Measurements from ENCODE around the gene FBXW5.

FBXW5 gene

GRCh38 chr9:136906266-136906665 is 38.3 kb downstream of the FBXW5 start:
- no peak for DNase-seq (ENCODE audit: low read depth)

- DNase-seq (ENCODE audit: low read depth), result no peak
Measured at GRCh38 chr9:136903041-136903554, 41.4 kb downstream of the FBXW5 start.

DNA sequence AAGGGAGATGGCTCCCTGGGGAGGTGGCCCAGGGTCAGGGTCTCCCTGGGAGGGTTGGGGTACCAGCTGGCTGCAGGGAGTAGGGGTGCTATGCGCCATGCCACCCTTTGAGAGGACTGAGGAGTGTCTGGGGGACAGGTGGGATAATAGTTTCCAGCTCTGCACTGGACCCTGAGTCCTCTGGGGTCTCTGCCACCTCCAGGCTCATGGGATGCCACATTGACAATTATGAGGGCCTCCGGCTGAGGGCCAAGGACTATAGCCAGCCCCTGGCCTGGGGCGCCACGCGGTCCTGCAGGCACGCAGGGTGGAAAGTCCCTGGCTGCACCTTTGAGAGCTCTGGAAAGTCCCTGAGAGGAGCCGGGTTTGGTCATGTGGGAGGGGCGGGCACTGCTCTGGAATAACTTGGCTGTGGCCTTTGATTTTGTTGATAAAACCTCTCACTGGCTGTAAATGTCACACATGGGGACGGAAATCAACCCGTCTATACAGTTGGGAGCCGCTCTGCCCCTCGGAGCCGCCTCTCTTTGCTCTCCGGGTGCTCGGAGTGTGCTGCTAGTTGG is 42.2 kb downstream of the FBXW5 start:
- DNase-seq (ENCODE audit: low read depth), result peak; percentile 82

- DNase-seq (ENCODE audit: low read depth), result peak; percentile 68
Measured at GRCh38 chr9:136901516-136902258, 42.9 kb downstream of the FBXW5 start.

DNA sequence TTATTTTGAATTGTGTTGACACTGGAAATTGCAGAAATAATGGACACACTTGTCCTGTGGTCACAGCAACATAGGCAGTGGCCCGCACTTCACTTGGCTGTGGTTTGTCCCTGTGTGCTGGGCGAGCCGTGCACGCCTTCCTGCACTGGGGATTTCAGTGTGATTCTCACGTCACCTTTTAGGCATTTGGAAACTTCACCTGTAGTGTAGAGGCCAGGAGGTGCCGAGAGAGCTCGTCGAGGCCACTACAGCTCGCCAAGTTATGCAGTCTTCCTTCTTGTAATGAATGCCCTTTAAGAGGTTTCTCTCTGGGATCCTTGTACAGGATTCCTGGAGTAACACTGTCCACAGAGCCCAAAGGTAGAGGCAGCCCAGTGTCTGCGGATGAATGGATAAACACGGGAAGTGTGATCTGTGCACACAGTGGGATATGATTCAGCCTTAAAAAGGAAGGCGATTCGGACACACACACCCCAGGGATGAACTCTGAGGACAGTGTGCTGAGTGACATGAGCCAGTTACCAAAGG is 43.5 kb downstream of the FBXW5 start:
- no peak for DNase-seq (ENCODE audit: low read depth)

DNA sequence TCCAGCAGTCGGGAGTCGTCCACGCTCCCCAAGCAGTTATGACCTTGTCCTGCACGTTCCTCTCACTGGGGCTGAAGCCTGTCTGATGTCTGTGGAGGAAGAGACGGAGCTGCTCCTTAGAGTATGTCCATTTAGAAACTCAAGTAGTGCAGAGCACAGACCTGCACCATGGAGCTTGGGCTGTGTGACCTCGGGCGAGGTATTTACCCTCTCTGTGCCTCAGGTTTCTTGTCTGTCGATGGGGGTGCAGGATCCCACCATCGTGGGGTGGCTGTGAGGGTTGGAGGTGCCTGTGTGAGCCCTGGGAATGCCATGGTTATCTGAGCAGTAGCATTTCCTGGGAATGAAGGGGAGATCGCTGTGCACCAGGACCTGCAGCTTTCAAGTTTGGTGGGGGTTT is 44.0 kb downstream of the FBXW5 start:
- no peak for DNase-seq (ENCODE audit: low read depth)

- DNase-seq (ENCODE audit: low read depth), result no peak
Measured at GRCh38 chr9:136899196-136899595, 45.3 kb downstream of the FBXW5 start.

- no peak for DNase-seq (ENCODE audit: low read depth)
Measured at GRCh38 chr9:136898483-136899100, 45.9 kb downstream of the FBXW5 start.

- no peak for DNase-seq (ENCODE audit: low read depth)
Measured at GRCh38 chr9:136896027-136896426, 48.5 kb downstream of the FBXW5 start.

- DNase-seq (ENCODE audit: low read depth), result no peak
Measured at GRCh38 chr9:136890661-136891060, 53.9 kb downstream of the FBXW5 start.
